ENCODE results near the gene DLG2.

Gene DLG2

GRCh38 chr11:83715927-83716535 lies 1911.1 kb downstream of the DLG2 start:
- DNase-seq (ENCODE audit: low spot score) = no peak

- DNase-seq (ENCODE audit: low spot score) = no peak
These were observed 1913.4 kb downstream of the DLG2 start for GRCh38 chr11:83713708-83714107.

- DNase-seq (ENCODE audit: low spot score) = no peak
These were observed 1916.0 kb downstream of the DLG2 start for GRCh38 chr11:83711106-83711527.

- DNase-seq (ENCODE audit: low spot score) = no peak
These were observed 1917.7 kb downstream of the DLG2 start for GRCh38 chr11:83709434-83709833.

GRCh38 chr11:83706566-83706965 lies 1920.6 kb downstream of the DLG2 start:
- no peak for DNase-seq (ENCODE audit: low spot score)

- DNase-seq (ENCODE audit: low spot score) = no peak
These were observed 1924.3 kb downstream of the DLG2 start for GRCh38 chr11:83702796-83703195.

GRCh38 chr11:83697518-83697917 lies 1929.6 kb downstream of the DLG2 start:
- no peak for DNase-seq (ENCODE audit: low spot score)

GRCh38 chr11:83695046-83695445 lies 1932.1 kb downstream of the DLG2 start:
- DNase-seq (ENCODE audit: low spot score) = no peak

- no peak for DNase-seq (ENCODE audit: low spot score)
These were observed 1932.8 kb downstream of the DLG2 start for GRCh38 chr11:83694191-83694910.

- no peak for DNase-seq (ENCODE audit: low spot score)
These were observed 1933.7 kb downstream of the DLG2 start for GRCh38 chr11:83693306-83693992.

GRCh38 chr11:83692675-83693074 lies 1934.5 kb downstream of the DLG2 start:
- no peak for DNase-seq (ENCODE audit: low spot score)

GRCh38 chr11:83691451-83691950 lies 1935.6 kb downstream of the DLG2 start:
- no peak for DNase-seq (ENCODE audit: low spot score)

- DNase-seq (ENCODE audit: low spot score) = no peak
These were observed 1937.9 kb downstream of the DLG2 start for GRCh38 chr11:83689144-83689780.

GRCh38 chr11:83687787-83688186 lies 1939.4 kb downstream of the DLG2 start:
- DNase-seq (ENCODE audit: low spot score) = no peak

- no peak for DNase-seq (ENCODE audit: low spot score)
These were observed 1941.4 kb downstream of the DLG2 start for GRCh38 chr11:83685730-83686129.

- no peak for DNase-seq (ENCODE audit: low spot score)
These were observed 1943.1 kb downstream of the DLG2 start for GRCh38 chr11:83684071-83684470.

GRCh38 chr11:83682611-83682973 lies 1944.6 kb downstream of the DLG2 start:
- DNase-seq (ENCODE audit: low spot score) = no peak

- no peak for DNase-seq (ENCODE audit: low spot score)
These were observed 1945.1 kb downstream of the DLG2 start for GRCh38 chr11:83681906-83682610.

GRCh38 chr11:83681031-83681781 lies 1945.9 kb downstream of the DLG2 start:
- DNase-seq (ENCODE audit: low spot score) = no peak

GRCh38 chr11:83680321-83680720 lies 1946.8 kb downstream of the DLG2 start:
- no peak for DNase-seq (ENCODE audit: low spot score)

Data from D341Med (cell line).